GM19395 (cell line): ENCODE results near the gene MT3.

ENCODE experiments used
- ATAC-seq: cut with Tn5 transposase; IDR thresholded peaks from one replicate; pipeline ENCODE4 v1.9.1; 2021; ENCODE audit warnings: mild to moderate bottlenecking, moderate library complexity; ENCODE audit not compliant: unreplicated experiment

The MT3 gene

GRCh38 chr16:56628486-56629350 lies 39.4 kb downstream of the MT3 start:
- no peak for ATAC-seq

GRCh38 chr16:56629531-56629930 lies 40.2 kb downstream of the MT3 start:
- ATAC-seq: no peak

- peak; percentile 82 for ATAC-seq
Observed at GRCh38 chr16:56630134-56630533, 40.8 kb downstream of the MT3 start.

GRCh38 chr16:56631197-56631596 lies 41.9 kb downstream of the MT3 start:
- no peak for ATAC-seq

- no peak for ATAC-seq
Observed at GRCh38 chr16:56631832-56632155, 42.5 kb downstream of the MT3 start.

- no peak for ATAC-seq
Observed at GRCh38 chr16:56632156-56632847, 43.0 kb downstream of the MT3 start, which contains the start of gene MT1M. TSS of gene MT1M (plus strand) at chr16:56632659. CDS start at chr16:56632732, 73 bp downstream.

GRCh38 chr16:56632848-56633365 lies 43.6 kb downstream of the MT3 start:
- ATAC-seq: no peak

- no peak for ATAC-seq
Observed at GRCh38 chr16:56633535-56633934, 44.2 kb downstream of the MT3 start.

GRCh38 chr16:56634715-56635440 lies 45.5 kb downstream of the MT3 start:
- ATAC-seq: no peak

- ATAC-seq: no peak
Observed at GRCh38 chr16:56635441-56635967, 46.2 kb downstream of the MT3 start.

- no peak for ATAC-seq
Observed at GRCh38 chr16:56636616-56637413, 47.5 kb downstream of the MT3 start.

- ATAC-seq: no peak
Observed at GRCh38 chr16:56637814-56638750, 48.8 kb downstream of the MT3 start, which contains the start of gene MT1A. TSS of gene MT1A (plus strand) at chr16:56638666. CDS start at chr16:56638739, 73 bp downstream.

GRCh38 chr16:56639045-56639444 lies 49.7 kb downstream of the MT3 start:
- no peak for ATAC-seq

GRCh38 chr16:56640076-56640475 lies 50.7 kb downstream of the MT3 start:
- ATAC-seq: no peak
